ENCODE data around the gene IQSEC1.

- TF ChIP-seq CTCF (IDR thresholded peaks at IDR 0.05; ENCODE audit: insufficient read depth, low read depth, low read length) (no peak), EZH2 (IDR thresholded peaks at IDR 0.05; ENCODE audit: insufficient read depth, low read length) (no peak)
Observed at GRCh38 chr3:12910356-12911099, 162.7 kb downstream of the IQSEC1 start.
